HG02938 (cell line): ENCODE measurements around the gene GUCY1A1.

Experiments used
- ATAC-seq: cut with Tn5 transposase; IDR thresholded peaks from one replicate; pipeline ENCODE4 v1.9.1; 2021; ENCODE audit warnings: mild to moderate bottlenecking, moderate library complexity; ENCODE audit not compliant: unreplicated experiment

Gene GUCY1A1

GRCh38 chr4:155772459-155773195, 106.0 kb downstream of the GUCY1A1 start:
- ATAC-seq = no peak

GRCh38 chr4:155773196-155773800, 106.7 kb downstream of the GUCY1A1 start:
- ATAC-seq = no peak

GRCh38 chr4:155774033-155774432, 107.4 kb downstream of the GUCY1A1 start:
- ATAC-seq = no peak

GRCh38 chr4:155777971-155778735, 111.5 kb downstream of the GUCY1A1 start:
- no peak for ATAC-seq

GRCh38 chr4:155780775-155781174, 114.1 kb downstream of the GUCY1A1 start:
- no peak for ATAC-seq

- no peak for ATAC-seq
Measured at GRCh38 chr4:155781249-155781831, 114.7 kb downstream of the GUCY1A1 start.
